Nephron progenitor cell (in vitro differentiated cells): Measurements from ENCODE around the gene RCOR1.

Experiments used
- DNase-seq: peaks from one replicate; pipeline ENCODE4 v3.0.0; 2021
- H3K27ac Mint-ChIP-seq: 2 replicates; pipeline ENCODE4 v1.8.0; 2021; ENCODE audit warnings: mild to moderate bottlenecking, moderate library complexity, mixed read lengths
- H3K27me3 Mint-ChIP-seq: 2 replicates; pipeline ENCODE4 v1.8.0; 2021; ENCODE audit warnings: mild to moderate bottlenecking, low read depth, mixed read lengths; ENCODE audit not compliant: poor library complexity
- H3K36me3 Mint-ChIP-seq: 2 replicates; pipeline ENCODE4 v1.8.0; 2021; ENCODE audit warnings: low read depth, mixed read lengths
- H3K4me1 Mint-ChIP-seq: 2 replicates; pipeline ENCODE4 v1.8.0; 2021; ENCODE audit warnings: mixed read lengths
- H3K4me3 Mint-ChIP-seq: 2 replicates; pipeline ENCODE4 v1.8.0; 2021; ENCODE audit warnings: mild to moderate bottlenecking, moderate library complexity, mixed read lengths
- H3K9me3 Mint-ChIP-seq: 2 replicates; pipeline ENCODE4 v1.8.0; 2021; ENCODE audit warnings: mild to moderate bottlenecking, moderate library complexity, mixed read lengths
- TF ChIP-seq, protein P1 (sequence below): fragments of 200-600 bp; sonication (generic); IDR thresholded peaks from 2 replicates; pipeline ENCODE4 v1.5.0; 2021; ENCODE audit warnings: antibody characterized with exemption

RCOR1 gene

DNA sequence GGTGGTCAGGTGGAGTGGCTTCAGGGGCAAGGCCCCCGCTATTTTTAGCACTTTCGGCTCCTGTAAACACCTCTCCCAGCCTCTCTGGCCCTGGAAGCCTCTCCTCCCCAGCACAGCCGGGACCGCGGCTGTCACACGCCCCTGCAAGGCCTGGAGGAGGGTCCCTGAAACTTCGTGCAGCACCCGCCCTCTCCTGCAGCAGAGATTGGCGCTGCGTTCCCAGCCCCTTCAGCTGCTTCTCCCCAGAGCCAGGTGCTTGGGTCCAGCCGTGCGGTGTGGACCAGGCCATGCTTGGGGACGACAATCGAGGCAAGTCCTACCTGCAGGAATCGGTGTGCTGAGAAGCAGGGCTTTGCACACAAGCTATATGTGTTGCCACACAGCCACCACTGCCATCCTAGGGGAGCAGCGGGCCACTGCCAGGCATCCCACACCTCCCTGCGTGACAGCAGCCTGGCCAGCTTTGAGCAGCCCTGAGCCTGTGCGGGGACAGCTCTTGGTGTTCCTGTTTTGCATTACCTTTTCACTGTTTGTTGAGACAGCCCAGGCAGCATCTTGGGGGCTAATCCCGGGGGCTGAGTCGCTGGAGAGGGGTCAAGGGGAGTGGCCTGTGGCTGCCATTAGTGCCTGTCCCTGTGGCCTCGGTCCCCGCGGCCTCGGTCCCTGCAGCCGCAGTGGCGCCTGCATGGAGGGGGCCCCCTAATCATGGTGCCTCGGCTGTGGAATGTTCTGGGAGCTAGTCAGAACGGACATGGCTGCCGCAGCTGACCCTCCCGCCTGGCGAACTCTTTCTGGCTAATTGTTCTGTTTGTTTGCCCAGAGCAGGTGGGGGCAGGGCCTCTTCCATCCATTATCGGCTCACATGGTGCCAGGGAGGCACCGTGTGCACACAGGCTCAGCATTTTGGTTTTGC is 157.2 kb downstream of the RCOR1 start:
- TF ChIP-seq, protein P1, sequence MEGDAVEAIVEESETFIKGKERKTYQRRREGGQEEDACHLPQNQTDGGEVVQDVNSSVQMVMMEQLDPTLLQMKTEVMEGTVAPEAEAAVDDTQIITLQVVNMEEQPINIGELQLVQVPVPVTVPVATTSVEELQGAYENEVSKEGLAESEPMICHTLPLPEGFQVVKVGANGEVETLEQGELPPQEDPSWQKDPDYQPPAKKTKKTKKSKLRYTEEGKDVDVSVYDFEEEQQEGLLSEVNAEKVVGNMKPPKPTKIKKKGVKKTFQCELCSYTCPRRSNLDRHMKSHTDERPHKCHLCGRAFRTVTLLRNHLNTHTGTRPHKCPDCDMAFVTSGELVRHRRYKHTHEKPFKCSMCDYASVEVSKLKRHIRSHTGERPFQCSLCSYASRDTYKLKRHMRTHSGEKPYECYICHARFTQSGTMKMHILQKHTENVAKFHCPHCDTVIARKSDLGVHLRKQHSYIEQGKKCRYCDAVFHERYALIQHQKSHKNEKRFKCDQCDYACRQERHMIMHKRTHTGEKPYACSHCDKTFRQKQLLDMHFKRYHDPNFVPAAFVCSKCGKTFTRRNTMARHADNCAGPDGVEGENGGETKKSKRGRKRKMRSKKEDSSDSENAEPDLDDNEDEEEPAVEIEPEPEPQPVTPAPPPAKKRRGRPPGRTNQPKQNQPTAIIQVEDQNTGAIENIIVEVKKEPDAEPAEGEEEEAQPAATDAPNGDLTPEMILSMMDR = no peak
- Mint-ChIP-seq H3K4me3 (peak overlapping the region; percentile 53), H3K4me1 (peaks cover 31% of the 10 kb centered on the region), H3K27me3 (no peaks in the 10 kb centered on the region), H3K36me3 (no peaks in the 10 kb centered on the region), H3K27ac (peak overlapping the region; percentile 91), H3K9me3 (no peaks in the 10 kb centered on the region)
- DNase-seq = no peak

DNA sequence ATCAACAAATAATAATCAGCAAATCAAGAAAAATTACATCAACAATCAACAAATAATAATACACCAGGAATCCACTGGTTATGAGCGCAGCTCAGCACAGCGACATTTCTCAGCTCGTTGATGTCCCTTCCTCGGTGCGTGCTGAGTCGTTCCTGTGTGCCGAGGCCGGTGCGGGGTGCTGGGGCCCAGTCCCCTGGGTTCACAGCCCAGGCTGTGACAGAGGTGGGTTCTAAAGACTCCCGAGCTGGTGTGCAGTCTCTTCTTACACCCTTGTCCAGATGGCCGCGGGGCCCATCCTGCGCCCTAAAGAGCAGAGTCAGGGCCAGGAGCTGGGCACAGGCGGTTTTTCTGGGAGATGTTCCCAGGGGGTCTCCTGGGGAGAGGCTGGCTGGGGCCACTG is 157.9 kb downstream of the RCOR1 start:
- Mint-ChIP-seq H3K36me3 (no peaks in the 10 kb centered on the region), H3K4me3 (no peak overlapping the region), H3K4me1 (peaks cover 31% of the 10 kb centered on the region), H3K27ac (peak overlapping the region; percentile 91), H3K9me3 (no peaks in the 10 kb centered on the region), H3K27me3 (no peaks in the 10 kb centered on the region)
- no peak for DNase-seq
- TF ChIP-seq, protein P1 = no peak

DNA sequence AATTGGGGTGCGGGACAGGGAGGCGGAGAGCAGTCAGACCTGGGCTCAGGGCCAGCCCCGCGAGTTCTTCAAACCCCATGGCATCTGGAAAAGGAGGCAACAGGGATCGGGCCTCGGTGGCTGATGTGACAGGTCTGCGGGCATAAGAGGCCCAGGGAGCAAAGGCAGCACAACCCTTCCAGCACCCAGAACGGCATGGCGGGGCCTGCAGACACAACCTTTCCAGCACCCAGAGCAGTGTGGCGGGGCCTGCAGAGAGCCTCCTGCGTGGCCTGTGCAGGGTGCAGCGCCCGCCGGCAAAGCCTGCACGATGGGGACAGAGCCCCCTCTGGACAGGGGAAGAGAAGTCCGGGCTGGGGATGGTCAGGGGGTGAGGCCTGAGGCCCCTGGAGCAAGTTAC is 158.6 kb downstream of the RCOR1 start:
- H3K9me3 Mint-ChIP-seq = no peaks in the 10 kb centered on the region

DNA sequence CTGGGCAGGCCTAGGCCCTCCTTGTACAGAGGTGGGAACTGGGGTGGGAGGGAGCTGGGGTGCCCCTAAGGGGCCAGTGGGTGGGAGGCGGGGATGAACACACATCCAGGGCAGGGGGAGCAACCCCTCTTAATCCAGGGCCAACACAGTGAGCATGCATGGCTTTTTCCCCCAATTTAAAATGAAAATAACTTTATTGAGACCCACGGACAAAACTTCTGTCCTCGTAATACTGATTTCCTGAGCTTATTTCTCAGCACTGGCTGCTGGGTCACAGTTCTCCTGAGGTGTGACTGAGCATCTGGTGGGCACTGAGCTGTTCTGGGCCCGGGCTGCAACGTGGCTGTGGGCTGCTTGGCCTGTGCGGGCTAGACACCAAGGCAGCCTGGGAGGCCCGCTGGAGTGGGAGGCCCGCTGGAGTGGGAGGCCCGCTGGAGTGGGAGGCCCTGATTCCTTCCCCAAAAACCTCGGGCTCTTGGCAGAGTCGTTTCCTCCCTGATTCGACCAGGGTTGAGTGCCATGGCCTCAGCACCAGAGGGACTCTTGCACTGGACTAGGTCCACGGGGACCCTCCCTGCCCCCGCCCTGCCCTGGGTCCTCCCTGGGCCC is 159.9 kb downstream of the RCOR1 start:
- Mint-ChIP-seq H3K36me3 (no peaks in the 10 kb centered on the region), H3K27ac (no peak overlapping the region), H3K27me3 (peaks cover 2% of the 10 kb centered on the region), H3K9me3 (no peaks in the 10 kb centered on the region), H3K4me1 (peaks cover 31% of the 10 kb centered on the region), H3K4me3 (no peak overlapping the region)
- DNase-seq = no peak
- TF ChIP-seq, protein P1 = no peak

More for the DNA sequence above, 158.6 kb downstream of the RCOR1 start:
- DNase-seq = no peak
- Mint-ChIP-seq H3K36me3 (no peaks in the 10 kb centered on the region), H3K27me3 (no peaks in the 10 kb centered on the region), H3K27ac (peak overlapping the region; percentile 83), H3K4me1 (peaks cover 31% of the 10 kb centered on the region), H3K4me3 (no peak overlapping the region)
- TF ChIP-seq, protein P1 = no peak

DNA sequence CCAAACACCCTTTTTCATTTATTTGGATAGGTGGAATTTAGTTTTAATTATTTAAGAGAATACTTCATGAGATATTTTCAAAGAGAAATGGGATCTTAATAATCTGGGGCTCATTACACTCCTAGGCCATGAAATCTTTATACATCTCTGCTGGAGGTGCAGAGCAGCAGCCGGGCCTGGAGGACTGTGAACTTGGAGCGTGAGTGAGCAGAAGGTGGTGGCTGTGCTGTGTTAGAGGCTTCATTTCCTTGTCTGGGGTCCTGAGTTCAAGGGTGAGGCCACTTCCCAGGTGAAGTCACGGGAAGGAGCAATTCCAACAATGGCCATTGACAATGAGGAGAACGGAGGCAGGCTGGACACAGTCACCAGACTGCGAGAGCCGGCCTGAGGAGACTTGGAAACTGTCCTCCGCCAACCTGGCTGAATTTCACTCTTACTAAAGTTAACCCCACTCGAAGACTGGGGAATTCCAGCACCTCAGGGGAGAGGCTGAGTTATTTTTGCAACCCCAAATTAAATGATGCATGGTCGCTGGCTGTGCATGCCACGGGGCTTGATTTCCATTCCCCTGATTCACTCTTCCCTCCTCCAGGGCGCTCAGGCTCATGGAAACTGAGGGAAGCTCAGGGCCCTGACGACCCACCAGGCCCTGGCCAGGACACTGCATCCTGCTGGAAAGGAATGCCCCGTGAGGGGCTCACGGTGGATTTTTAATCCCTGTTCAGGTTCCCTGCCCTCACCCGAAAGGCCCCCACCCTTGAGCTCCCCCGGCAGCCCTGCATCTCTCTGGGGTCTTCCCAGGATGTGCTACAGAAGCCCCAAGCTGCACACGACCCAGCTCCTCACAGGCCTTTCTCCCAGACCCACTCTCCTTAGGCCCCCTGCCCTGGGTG is 162.2 kb downstream of the RCOR1 start:
- Mint-ChIP-seq H3K9me3 (no peaks in the 10 kb centered on the region), H3K27me3 (peaks cover 14% of the 10 kb centered on the region), H3K4me3 (no peak overlapping the region), H3K36me3 (no peaks in the 10 kb centered on the region), H3K27ac (peak overlapping the region; percentile 44), H3K4me1 (peaks cover 29% of the 10 kb centered on the region)
- no peak for DNase-seq
- TF ChIP-seq, protein P1 = no peak
